A673 (cell line): ENCODE measurements around the gene MEOX1. TPM values are rescaled to one million over a fixed set of nuclear protein-coding genes. Genes with fewer than 3 reads are reported as not detected.

ENCODE experiments used
- BruUV-seq: library from RNA; stranded (reverse); fragments of 400-500 nt; replicated peaks from 2 replicates; lab custom pipeline; 2021; lab: Mats Ljungman, UMichigan
- CTCF ChIA-PET: fragments of 300-600 bp; sonication (Branson Sonifier 250); formaldehyde crosslinking; loops from one replicate; lab custom pipeline; 2022; ENCODE audit warnings: antibody characterized with exemption; lab: Charles Lee
- POLR2A ChIA-PET: fragments of 300-600 bp; sonication (Branson Sonifier 250); formaldehyde crosslinking; loops from one replicate; lab custom pipeline; 2022; ENCODE audit warnings: antibody characterized with exemption; ENCODE audit not compliant: low non-redundant PET; lab: Charles Lee
- DNase-seq: peaks from one replicate; pipeline ENCODE4 v3.0.0-alpha.2; 2015; ENCODE audit warnings: low spot score
- H3K27ac ChIP-seq: fragments of 200-600 bp; sonication (generic); 2 replicates; pipeline ENCODE4 v1.5.1; 2016; ENCODE audit warnings: mixed run types, low read depth, mild to moderate bottlenecking, mixed read lengths, antibody characterized with exemption, low read length; ENCODE audit not compliant: poor library complexity, severe bottlenecking
- H3K27me3 ChIP-seq: fragments of 200-600 bp; sonication (generic); replicated peaks from 2 replicates; pipeline ENCODE4 v1.6.1; 2017; ENCODE audit warnings: mixed run types, low read depth, mild to moderate bottlenecking, mixed read lengths, antibody characterized with exemption, low read length; ENCODE audit not compliant: insufficient read depth, poor library complexity
- H3K36me3 ChIP-seq: fragments of 200-600 bp; sonication (generic); 2 replicates; pipeline ENCODE4 v1.6.1; 2016; ENCODE audit warnings: mixed run types, mild to moderate bottlenecking, mixed read lengths, antibody characterized with exemption, low read length; ENCODE audit not compliant: insufficient read depth, poor library complexity, severe bottlenecking
- H3K4me1 ChIP-seq: fragments of 200-600 bp; sonication (generic); 2 replicates; pipeline ENCODE4 v1.6.1; 2017; ENCODE audit warnings: mixed run types, mild to moderate bottlenecking, mixed read lengths, antibody characterized with exemption, low read length; ENCODE audit not compliant: insufficient read depth, poor library complexity, severe bottlenecking
- H3K4me3 ChIP-seq: fragments of 200-600 bp; sonication (generic); 2 replicates; pipeline ENCODE4 v1.5.1; 2016; ENCODE audit warnings: low read depth, mixed run types, mild to moderate bottlenecking, mixed read lengths, low read length; ENCODE audit not compliant: poor library complexity, severe bottlenecking
- H3K9me3 ChIP-seq: fragments of 200-600 bp; sonication (generic); 2 replicates; pipeline ENCODE4 v1.6.1; 2016; ENCODE audit warnings: mixed run types, low read depth, mild to moderate bottlenecking, mixed read lengths, antibody characterized with exemption, low read length; ENCODE audit not compliant: poor library complexity, severe bottlenecking
- CTCF ChIP-seq: fragments of 300-800, 200-600 bp; sonication (generic); conservative IDR thresholded peaks from 2 replicates; pipeline ENCODE4 v1.5.1; 2017; ENCODE audit warnings: low read depth, mild to moderate bottlenecking, antibody characterized with exemption, low read length, moderate library complexity, mixed read lengths
- EZH2 ChIP-seq: fragments of 200-600 bp; sonication (generic); IDR thresholded peaks from 2 replicates; pipeline ENCODE4 v1.6.1; 2017; ENCODE audit warnings: borderline replicate concordance, low read depth, mild to moderate bottlenecking, mixed read lengths, antibody characterized with exemption, low read length; ENCODE audit not compliant: poor library complexity, severe bottlenecking
- intact Hi-C: fragments of 100-400 bp; cut with micrococcal nuclease; formaldehyde crosslinking; loops from one replicate; pipeline ENCODE4 v1.10.0; 2022; ENCODE audit not compliant: unreplicated experiment
- total RNA-seq: library from RNA; stranded (reverse); gene quantifications from 2 replicates; pipeline ENCODE4 v1.2.3, GENCODE V29; 2021

The MEOX1 gene
- total RNA-seq, 1 experiment from 2014 or later: 0.82 TPM

- H3K27me3 ChIP-seq: no peaks in the 10 kb centered on the region
- no peaks in the 10 kb centered on the region for H3K36me3 ChIP-seq
- no peak overlapping the region for H3K27ac ChIP-seq
- H3K9me3 ChIP-seq: no peaks in the 10 kb centered on the region
- no peak overlapping the region for H3K4me3 ChIP-seq
- BruUV-seq: no TSS peak
- TF ChIP-seq CTCF: no peak
- ChIA-PET CTCF (no interaction called here), POLR2A (no interaction called here)
- no peaks in the 10 kb centered on the region for H3K4me1 ChIP-seq
- intact Hi-C loops: no loop called here
- no peak for DNase-seq
Measured at GRCh38 chr17:43637563-43638323, 24.0 kb downstream of the MEOX1 start.

GRCh38 chr17:43636426-43636825, 25.3 kb downstream of the MEOX1 start:
- BruUV-seq: no TSS peak
- H3K27ac ChIP-seq: no peak overlapping the region
- ChIA-PET POLR2A (no interaction called here), CTCF (no interaction called here)
- no peaks in the 10 kb centered on the region for H3K9me3 ChIP-seq
- H3K36me3 ChIP-seq: no peaks in the 10 kb centered on the region
- no peak overlapping the region for H3K4me3 ChIP-seq
- no peak for DNase-seq
- TF ChIP-seq EZH2 (no peak), CTCF (no peak)
- H3K4me1 ChIP-seq: no peaks in the 10 kb centered on the region
- no peaks in the 10 kb centered on the region for H3K27me3 ChIP-seq
- intact Hi-C loops: no loop called here

- Histone ChIP-seq H3K36me3 (no peaks in the 10 kb centered on the region), H3K4me3 (no peak overlapping the region), H3K27ac (no peak overlapping the region), H3K27me3 (no peaks in the 10 kb centered on the region), H3K9me3 (no peaks in the 10 kb centered on the region), H3K4me1 (no peaks in the 10 kb centered on the region)
- BruUV-seq: no TSS peak
- DNase-seq: no peak
- CTCF ChIA-PET: interaction anchor here (0.5 kb wide), 1 partner anchor 58 kb away, joined by 3 read pairs; no protein-coding TSS in a partner anchor
- POLR2A ChIA-PET: no interaction called here
- no peak for TF ChIP-seq CTCF
- TF ChIP-seq EZH2: no peak
- intact Hi-C loops: no loop called here
Measured at GRCh38 chr17:43634591-43635125, 27.1 kb downstream of the MEOX1 start.
